OCI-LY1 (cell line): ENCODE data around the gene VPS37D.
A peak's percentile ranks its signal among the peaks of the same experiment; 100 is the strongest.

Experiments
- H2AFZ ChIP-seq: fragments of 200-600 bp; sonication (generic), shearing (Covaris generic); 2 replicates; pipeline ENCODE4 v1.6.0; 2014; ENCODE audit warnings: antibody characterized with exemption, mild to moderate bottlenecking, low read length
- H3F3A ChIP-seq: fragments of 200-600 bp; sonication (generic), shearing (Covaris generic); 2 replicates; pipeline ENCODE4 v1.6.0; 2014; ENCODE audit warnings: mild to moderate bottlenecking, antibody characterized with exemption, low read length, moderate library complexity; ENCODE audit not compliant: insufficient read depth
- H3K27ac ChIP-seq: fragments of 200-600 bp; sonication (generic); 2 replicates; pipeline ENCODE4 v1.5.1; 2014; ENCODE audit warnings: low read length, mixed run types, mild to moderate bottlenecking, low read depth; ENCODE audit not compliant: poor library complexity, severe bottlenecking
- H3K27me3 ChIP-seq: fragments of 200-600 bp; sonication (generic); 2 replicates; pipeline ENCODE4 v1.6.0; 2014; ENCODE audit warnings: antibody characterized with exemption, mild to moderate bottlenecking, low read length, moderate library complexity; ENCODE audit not compliant: insufficient read depth
- H3K36me3 ChIP-seq: fragments of 200-600 bp; sonication (generic); 2 replicates; pipeline ENCODE4 v1.6.1; 2014; ENCODE audit warnings: mild to moderate bottlenecking, antibody characterized with exemption, low read length, moderate library complexity, mixed read lengths; ENCODE audit not compliant: insufficient read depth
- H3K4me1 ChIP-seq: fragments of 200-600 bp; sonication (generic); 2 replicates; pipeline ENCODE4 v1.5.1; 2014; ENCODE audit warnings: mild to moderate bottlenecking, low read length, moderate library complexity; ENCODE audit not compliant: insufficient read depth, severe bottlenecking
- H3K4me2 ChIP-seq: fragments of 200-600 bp; sonication (generic), shearing (Covaris generic); 2 replicates; pipeline ENCODE4 v1.6.1; 2014; ENCODE audit warnings: low read length
- H3K4me3 ChIP-seq: fragments of 200-600 bp; sonication (generic); 2 replicates; pipeline ENCODE4 v1.5.1; 2014; ENCODE audit warnings: low read length, low read depth, mild to moderate bottlenecking, mixed read lengths; ENCODE audit not compliant: poor library complexity, severe bottlenecking
- H3K79me2 ChIP-seq: fragments of 200-600 bp; shearing (Covaris generic); 2 replicates; pipeline ENCODE4 v1.6.1; 2016; ENCODE audit warnings: mixed run types, low read length, mixed read lengths; ENCODE audit not compliant: insufficient read depth
- H3K9ac ChIP-seq: fragments of 200-600 bp; sonication (generic), shearing (Covaris generic); 2 replicates; pipeline ENCODE4 v1.6.1; 2014; ENCODE audit warnings: mild to moderate bottlenecking, low read length, mixed read lengths
- H3K9me2 ChIP-seq: fragments of 200-600 bp; sonication (generic), shearing (Covaris generic); 2 replicates; pipeline ENCODE4 v1.6.1; 2014; ENCODE audit warnings: low read depth, mild to moderate bottlenecking, low read length, mixed read lengths
- H3K9me3 ChIP-seq: fragments of 200-600 bp; shearing (Covaris generic); 2 replicates; pipeline ENCODE4 v1.6.1; 2014; ENCODE audit warnings: low read length, mixed read lengths
- H4K20me1 ChIP-seq: fragments of 200-600 bp; sonication (generic), shearing (Covaris generic); 2 replicates; pipeline ENCODE4 v1.6.0; 2016; ENCODE audit warnings: mild to moderate bottlenecking, low read length; ENCODE audit not compliant: insufficient read depth
- CTCF ChIP-seq: fragments of 200-600 bp; sonication (generic), shearing (Covaris generic); IDR thresholded peaks from 2 replicates; pipeline ENCODE4 v1.5.1; 2017; ENCODE audit warnings: mild to moderate bottlenecking, antibody characterized with exemption, low read length, moderate library complexity, mixed read lengths
- EZH2 ChIP-seq: fragments of 200-600 bp; sonication (generic), shearing (Covaris generic); IDR thresholded peaks from 2 replicates; pipeline ENCODE4 v1.8.0; 2017; ENCODE audit warnings: borderline replicate concordance, mixed run types, mild to moderate bottlenecking, antibody characterized with exemption, low read length, moderate library complexity, mixed read lengths

The VPS37D gene

DNA sequence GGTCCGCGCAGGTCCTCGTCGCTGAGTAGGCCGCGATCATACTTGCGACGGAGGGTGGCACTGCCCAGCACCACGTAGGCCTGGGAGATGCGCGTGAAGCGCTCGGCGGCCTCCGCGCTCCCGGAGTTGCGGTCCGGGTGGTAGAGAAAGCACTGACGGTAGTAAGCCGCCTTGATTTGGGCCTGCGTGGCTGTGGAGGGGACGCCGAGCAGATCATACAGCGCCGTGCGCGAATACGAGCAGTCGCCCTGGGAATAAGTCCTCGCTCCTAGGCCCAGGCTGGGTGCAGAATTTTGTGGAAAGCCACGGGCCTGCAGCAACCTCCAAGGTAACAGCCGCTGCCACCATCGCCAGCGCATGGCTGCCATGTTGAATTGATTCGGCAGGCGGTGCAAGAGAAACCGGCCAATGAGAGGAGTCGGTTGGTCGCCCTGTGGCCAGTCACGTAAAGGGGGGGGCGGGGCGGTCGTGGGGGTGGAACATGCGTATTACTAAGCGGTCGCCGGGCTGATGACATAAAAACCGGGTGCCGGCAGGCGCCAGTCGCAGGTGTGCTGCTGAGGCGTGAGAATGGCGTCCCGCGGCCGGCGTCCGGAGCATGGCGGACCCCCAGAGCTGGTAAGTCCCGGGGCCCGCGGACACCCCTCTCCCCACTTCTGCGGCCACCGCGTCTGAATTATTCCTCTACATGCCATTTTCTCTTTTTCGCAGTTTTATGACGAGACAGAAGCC is 15.6 kb downstream of the VPS37D start, which contains the start of the genes BUD23 and DNAJC30:
TSS of gene BUD23 (plus strand) at position 542 of the 732 bp plus-strand sequence. CDS start at position 571, 29 bp downstream.
TSS of gene DNAJC30 (minus strand) at position 398 of the 732 bp plus-strand sequence. CDS start at position 368, 30 bp downstream.
- H4K20me1 ChIP-seq = no peaks in the 10 kb centered on the region
- H3K9me3 ChIP-seq = no peaks in the 10 kb centered on the region
- H3K27ac ChIP-seq = peak within 1 kb of the TSS; percentile 26
- peak within 1 kb of the TSS; percentile 90 for H3K9ac ChIP-seq
- no peaks in the 10 kb centered on the region for H3K9me2 ChIP-seq
- no peaks in the 10 kb centered on the region for H3F3A ChIP-seq
- H2AFZ ChIP-seq = no peak within 1 kb of the TSS
- H3K4me1 ChIP-seq = peaks cover 36% of the 10 kb centered on the region
- peak within 1 kb of the TSS; percentile 85 for H3K4me3 ChIP-seq
- H3K36me3 ChIP-seq = peaks cover 56% of the 10 kb centered on the region
- H3K4me2 ChIP-seq = peak within 1 kb of the TSS; percentile 74
- no peaks in the 10 kb centered on the region for H3K27me3 ChIP-seq
- peaks cover 33% of the 10 kb centered on the region for H3K79me2 ChIP-seq
- TF ChIP-seq CTCF (no peak), EZH2 (no peak)

DNA sequence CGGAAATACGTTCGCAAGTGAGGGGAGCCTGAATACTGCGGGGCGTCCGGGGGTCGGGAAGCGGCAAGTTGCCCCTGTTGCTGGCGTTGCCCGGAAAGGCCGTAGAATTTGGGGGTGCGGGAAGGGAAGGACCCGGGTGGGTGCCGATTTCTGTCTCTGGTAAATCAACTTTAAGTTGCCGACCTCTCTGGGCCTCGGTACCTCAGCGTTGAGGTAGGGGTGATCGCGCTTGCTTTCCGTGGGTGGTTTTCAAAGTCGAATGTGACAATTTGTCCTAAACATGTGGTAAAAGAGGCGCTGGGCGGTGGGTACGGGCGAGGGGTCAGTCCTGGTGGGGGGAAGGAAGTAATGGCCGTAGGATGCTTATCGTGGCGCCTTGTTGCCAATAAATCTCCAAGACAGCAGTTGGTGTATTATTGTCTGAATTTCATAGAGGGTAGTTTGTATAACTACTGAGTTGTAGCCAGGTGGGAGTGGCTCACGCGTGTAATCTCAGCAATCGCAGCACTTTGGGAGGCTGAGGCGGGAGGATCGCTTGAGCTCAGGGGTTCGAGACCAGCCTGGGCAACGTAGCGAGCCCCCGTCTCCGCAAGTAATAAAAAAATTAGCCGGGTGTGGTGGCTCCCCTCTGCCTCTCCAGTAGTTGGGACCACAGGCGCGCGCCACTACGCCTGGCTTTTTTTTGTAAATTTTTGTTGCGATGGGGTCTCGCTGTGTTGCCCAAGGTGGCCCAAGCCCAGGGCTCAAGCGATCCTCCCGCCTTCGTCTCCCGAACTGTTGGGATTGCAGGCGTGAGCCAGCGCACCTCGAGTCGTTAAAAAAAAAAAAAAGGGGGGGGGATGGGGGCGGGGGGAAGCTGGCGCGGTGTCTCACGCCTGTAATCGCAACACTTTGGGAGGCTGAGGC is 16.4 kb downstream of the VPS37D start:
- Histone ChIP-seq H3F3A (no peaks in the 10 kb centered on the region), H3K79me2 (peaks cover 33% of the 10 kb centered on the region), H2AFZ (no peak overlapping the region), H3K36me3 (peaks cover 56% of the 10 kb centered on the region), H3K9ac (peak overlapping the region; percentile 90), H3K27ac (peak overlapping the region; percentile 26), H3K9me2 (no peaks in the 10 kb centered on the region), H3K4me2 (peak overlapping the region; percentile 71), H3K4me1 (peaks cover 36% of the 10 kb centered on the region), H3K4me3 (peak overlapping the region; percentile 85), H4K20me1 (no peaks in the 10 kb centered on the region), H3K27me3 (no peaks in the 10 kb centered on the region), H3K9me3 (no peaks in the 10 kb centered on the region)
- TF ChIP-seq EZH2 = no peak
- TF ChIP-seq CTCF = no peak

DNA sequence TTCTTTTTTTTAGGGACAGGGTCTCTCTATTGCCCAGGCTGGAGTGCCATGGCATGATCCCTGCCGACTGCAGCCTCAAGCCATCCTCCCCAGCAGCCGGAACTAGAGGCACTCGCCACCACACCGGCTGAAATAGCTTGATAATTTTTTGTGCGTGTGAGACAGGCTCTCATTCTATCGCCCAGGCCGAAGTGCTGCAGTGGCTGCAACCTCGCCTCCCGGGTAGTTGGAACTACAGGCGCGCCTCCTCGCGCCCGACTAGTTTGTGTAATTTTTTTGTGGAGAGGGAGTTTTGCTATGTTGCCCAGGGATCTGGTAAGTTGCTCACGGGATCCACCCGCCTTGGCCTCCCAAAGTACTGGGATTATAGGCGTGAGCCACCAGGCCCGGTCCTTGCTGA is 17.7 kb downstream of the VPS37D start:
- Histone ChIP-seq H3K36me3 (peaks cover 58% of the 10 kb centered on the region), H3K4me1 (peaks cover 36% of the 10 kb centered on the region), H3K9me2 (no peaks in the 10 kb centered on the region), H4K20me1 (no peaks in the 10 kb centered on the region), H2AFZ (no peak overlapping the region), H3F3A (no peaks in the 10 kb centered on the region), H3K9me3 (no peaks in the 10 kb centered on the region), H3K27ac (no peak overlapping the region), H3K4me2 (no peak overlapping the region), H3K4me3 (no peak overlapping the region), H3K79me2 (peaks cover 33% of the 10 kb centered on the region), H3K9ac (no peak overlapping the region), H3K27me3 (no peaks in the 10 kb centered on the region)
- TF ChIP-seq CTCF (no peak), EZH2 (no peak)
